ENCODE measurements around the gene CLEC20A. TPM values are rescaled to one million over a fixed set of nuclear protein-coding genes. Genes with fewer than 3 reads are reported as not detected.

CLEC20A gene
- total and polyA plus RNA-seq, 9 of the 15 experiments (the other 6 are each of a cell fraction or from before 2014, with no cell fraction given), result not detected

- TF ChIP-seq ZNF592 (IDR thresholded peaks at IDR 0.05) (no peak), CHCHD3 (CRISPR knock-in tag; IDR thresholded peaks at IDR 0.05) (no peak), ZNF766 (CRISPR knock-in tag; conservative IDR thresholded peaks at IDR 0.05) (no peak), ZNF431 (CRISPR knock-in tag; IDR thresholded peaks at IDR 0.05) (no peak)
Measured at GRCh38 chr1:178465011-178465410, 31.8 kb downstream of the CLEC20A start (continued).

- no peaks in the 10 kb centered on the region for H4K20me1 ChIP-seq (replicated peaks; ENCODE audit: control insufficient read depth, insufficient read depth, low read length)
- in situ Hi-C loops (cut with MboI), result no loop called here
- ATAC-seq, result no peak
- no peak overlapping the region for H3K4me2 ChIP-seq (ENCODE audit: insufficient read depth, low read length)
- ChIA-PET POLR2A (interaction anchor here (0.7 kb wide), 1 partner anchor 44 kb away, joined by 3 read pairs; no protein-coding TSS in a partner anchor), CTCF (ENCODE audit: low intra/inter-chr PET ratio) (no interaction called here)
- no peak overlapping the region for H3K4me3 ChIP-seq
- no peaks in the 10 kb centered on the region for H3K9me3 ChIP-seq (replicated peaks; ENCODE audit: control insufficient read depth, insufficient read depth, low read depth, low read length)
- no peaks in the 10 kb centered on the region for H3K36me3 ChIP-seq (ENCODE audit: control insufficient read depth, insufficient read depth, low read length)
- H3K27me3 ChIP-seq (ENCODE audit: control insufficient read depth in 2 of 2, insufficient read depth in 2 of 2, low read length in 2 of 2), result no peaks in the 10 kb centered on the region
- H3K9me1 ChIP-seq (ENCODE audit: control insufficient read depth, insufficient read depth, low read length), result no peaks in the 10 kb centered on the region
- no peaks in the 10 kb centered on the region for H3K4me1 ChIP-seq (replicated peaks in 1 of 2; ENCODE audit: control insufficient read depth in 2 of 2, insufficient read depth in 2 of 2, low read length in 2 of 2)
- intact Hi-C loops (cut with micrococcal nuclease), result no loop called here
- no peak for FAIRE-seq
- no peaks in the 10 kb centered on the region for H3K79me2 ChIP-seq (ENCODE audit: control insufficient read depth, insufficient read depth, low read length)
- H2AFZ ChIP-seq (ENCODE audit: low read depth, low read length), result no peak overlapping the region
- H3K9ac ChIP-seq (ENCODE audit: insufficient read depth in 1 of 2, low read depth in 2 of 2, low read length in 2 of 2), result no peak overlapping the region
- DNase-seq (ENCODE audit: extremely low read depth in 1 of 4, low spot score in 3 of 4), result no peak
- no peak overlapping the region for H3K27ac ChIP-seq (ENCODE audit: extremely low read depth, low read depth, low read length)
- no TSS peak for BruUV-seq (replicated peaks)
- TF ChIP-seq SNRNP70 (optimal IDR thresholded peaks at IDR 0.05; ENCODE audit: low read depth, low read length) (no peak), PTBP1 (IDR thresholded peaks at IDR 0.05; ENCODE audit: low read depth, low read length) (no peak), ZNF699 (CRISPR knock-in tag; IDR thresholded peaks at IDR 0.05; ENCODE audit: insufficient replicate concordance) (no peak), CEBPZ (IDR thresholded peaks at IDR 0.05; ENCODE audit: borderline replicate concordance, low read depth, low read length) (no peak), CBX2 (IDR thresholded peaks at IDR 0.05; ENCODE audit: insufficient read depth, low read length, poor library complexity, severe bottlenecking) (no peak), ARID3A (IDR thresholded peaks at IDR 0.05; ENCODE audit: borderline replicate concordance, low read depth, low read length) (no peak)
Measured at GRCh38 chr1:178464566-178464965, 32.2 kb downstream of the CLEC20A start.

All from K562 (cell line).